ENCODE results near the gene FKBP3. TPM values are rescaled to one million over a fixed set of nuclear protein-coding genes. Genes with fewer than 3 reads are reported as not detected.

The FKBP3 gene
- total RNA-seq, 1 donor from 2014 or later: 33.0 TPM

DNA sequence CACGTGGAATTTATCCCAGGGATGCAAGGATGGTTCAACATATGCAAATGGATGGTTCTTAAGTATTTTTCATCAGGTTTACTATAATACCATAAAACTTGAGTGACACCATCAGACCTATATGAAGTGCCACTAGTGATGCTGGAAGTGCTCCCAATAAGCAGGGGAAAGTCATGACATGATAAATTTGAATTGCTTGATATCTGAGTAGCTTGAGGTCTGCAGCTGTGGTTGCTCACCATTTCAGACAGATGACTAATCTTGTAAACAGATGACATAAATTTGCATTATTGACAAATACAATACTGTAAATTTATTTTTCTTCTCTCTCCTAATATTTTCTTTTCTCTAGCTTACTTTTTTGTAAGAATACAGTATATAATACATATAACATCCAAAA lies 64.1 kb downstream of the FKBP3 start:
- ATAC-seq (no peak), DNase-seq (no peak)
- no peak overlapping the region for H3K4me3 ChIP-seq
- no peak overlapping the region for H3K27ac ChIP-seq
- TF ChIP-seq, protein P1, sequence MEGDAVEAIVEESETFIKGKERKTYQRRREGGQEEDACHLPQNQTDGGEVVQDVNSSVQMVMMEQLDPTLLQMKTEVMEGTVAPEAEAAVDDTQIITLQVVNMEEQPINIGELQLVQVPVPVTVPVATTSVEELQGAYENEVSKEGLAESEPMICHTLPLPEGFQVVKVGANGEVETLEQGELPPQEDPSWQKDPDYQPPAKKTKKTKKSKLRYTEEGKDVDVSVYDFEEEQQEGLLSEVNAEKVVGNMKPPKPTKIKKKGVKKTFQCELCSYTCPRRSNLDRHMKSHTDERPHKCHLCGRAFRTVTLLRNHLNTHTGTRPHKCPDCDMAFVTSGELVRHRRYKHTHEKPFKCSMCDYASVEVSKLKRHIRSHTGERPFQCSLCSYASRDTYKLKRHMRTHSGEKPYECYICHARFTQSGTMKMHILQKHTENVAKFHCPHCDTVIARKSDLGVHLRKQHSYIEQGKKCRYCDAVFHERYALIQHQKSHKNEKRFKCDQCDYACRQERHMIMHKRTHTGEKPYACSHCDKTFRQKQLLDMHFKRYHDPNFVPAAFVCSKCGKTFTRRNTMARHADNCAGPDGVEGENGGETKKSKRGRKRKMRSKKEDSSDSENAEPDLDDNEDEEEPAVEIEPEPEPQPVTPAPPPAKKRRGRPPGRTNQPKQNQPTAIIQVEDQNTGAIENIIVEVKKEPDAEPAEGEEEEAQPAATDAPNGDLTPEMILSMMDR (IDR thresholded peaks at IDR 0.05): no peak
- peaks cover 9% of the 10 kb centered on the region for H3K36me3 ChIP-seq
- H3K9me3 ChIP-seq: no peaks in the 10 kb centered on the region
- H3K27me3 ChIP-seq: no peaks in the 10 kb centered on the region
- intact Hi-C loops (cut with DNase I): no loop called here
- no peaks in the 10 kb centered on the region for H3K4me1 ChIP-seq

DNA sequence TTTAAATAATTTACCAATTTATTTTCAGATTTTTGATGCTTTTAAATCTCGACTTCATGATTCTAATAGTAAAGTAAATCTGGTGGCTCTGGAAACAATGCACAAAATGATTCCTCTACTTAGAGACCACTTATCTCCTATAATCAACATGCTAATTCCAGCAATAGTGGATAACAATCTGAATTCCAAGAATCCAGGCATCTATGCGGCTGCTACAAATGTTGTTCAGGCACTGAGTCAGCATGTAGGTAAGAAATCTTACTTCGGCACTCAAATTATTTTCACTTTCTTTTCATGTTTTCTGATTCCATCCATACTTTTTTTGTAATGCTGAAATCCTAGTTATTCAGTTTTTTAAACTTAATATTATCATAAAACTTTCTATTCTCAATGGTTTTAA lies 65.9 kb downstream of the FKBP3 start:
- no peak overlapping the region for H3K4me3 ChIP-seq
- peaks cover 6% of the 10 kb centered on the region for H3K36me3 ChIP-seq
- no peak overlapping the region for H3K27ac ChIP-seq
- DNase-seq: no peak
- no peaks in the 10 kb centered on the region for H3K9me3 ChIP-seq
- intact Hi-C loops (cut with DNase I): no loop called here
- no peaks in the 10 kb centered on the region for H3K27me3 ChIP-seq
- no peaks in the 10 kb centered on the region for H3K4me1 ChIP-seq
- TF ChIP-seq, protein P1 (IDR thresholded peaks at IDR 0.05): no peak
- ATAC-seq: no peak

DNA sequence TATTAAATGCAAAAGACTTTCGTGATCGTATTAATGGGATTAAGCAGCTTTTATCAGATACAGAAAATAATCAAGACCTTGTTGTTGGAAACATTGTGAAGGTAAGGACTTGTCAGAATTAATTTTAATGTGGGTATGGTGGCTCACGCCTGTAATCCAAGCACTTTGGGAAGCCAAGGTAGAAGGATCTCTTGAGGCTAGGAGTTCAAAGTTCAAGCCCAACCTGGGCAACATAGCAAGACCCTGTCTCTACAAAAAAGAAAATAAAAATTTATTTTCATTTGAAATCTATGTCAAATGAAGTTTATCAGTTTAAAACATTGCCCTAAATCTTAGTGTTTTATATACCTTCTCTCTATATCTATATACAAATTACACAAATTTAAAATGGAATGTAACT lies 67.6 kb downstream of the FKBP3 start:
- Histone ChIP-seq H3K36me3 (peaks cover 3% of the 10 kb centered on the region), H3K27ac (no peak overlapping the region), H3K9me3 (no peaks in the 10 kb centered on the region), H3K27me3 (no peaks in the 10 kb centered on the region), H3K4me1 (no peaks in the 10 kb centered on the region), H3K4me3 (no peak overlapping the region)
- no peak for DNase-seq
- TF ChIP-seq, protein P1 (IDR thresholded peaks at IDR 0.05): no peak
- no peak for ATAC-seq
- intact Hi-C loops (cut with DNase I): no loop called here

DNA sequence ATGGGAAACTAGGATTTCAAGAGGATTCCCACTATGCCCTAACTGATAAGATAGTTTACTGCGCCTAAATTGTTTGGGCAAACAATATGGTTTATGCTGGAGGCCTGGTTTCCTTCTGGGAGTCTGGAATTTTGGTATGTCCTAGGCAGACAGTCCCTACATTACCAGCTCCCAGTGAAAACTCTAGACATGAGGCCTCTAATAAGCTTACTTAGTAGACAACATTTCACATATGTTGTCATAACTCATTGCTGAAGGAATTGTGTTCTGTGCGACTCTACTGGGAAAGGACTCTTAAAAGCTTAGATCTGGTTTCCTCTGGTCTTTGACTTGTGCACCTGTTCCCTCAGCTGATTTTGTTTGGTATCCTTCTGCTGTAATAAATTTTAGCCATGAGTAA lies 68.3 kb downstream of the FKBP3 start:
- Histone ChIP-seq H3K4me3 (no peak overlapping the region), H3K36me3 (peaks cover 3% of the 10 kb centered on the region), H3K9me3 (no peaks in the 10 kb centered on the region), H3K27ac (no peak overlapping the region), H3K27me3 (no peaks in the 10 kb centered on the region), H3K4me1 (no peaks in the 10 kb centered on the region)
- DNase-seq (no peak), ATAC-seq (no peak)
- intact Hi-C loops (cut with DNase I): no loop called here
- TF ChIP-seq, protein P1 (IDR thresholded peaks at IDR 0.05): no peak

Other genes with a start within 250 kb of the FKBP3 start
- 12.4 TPM for gene KLHL28, start 172.5 kb downstream of the FKBP3 start, total RNA-seq
- 12.6 TPM for gene TOGARAM1, start 172.3 kb downstream of the FKBP3 start, total RNA-seq
- 31.3 TPM for gene PRPF39, start 50.4 kb downstream of the FKBP3 start, total RNA-seq
- 3.1 TPM for gene FANCM, start 1.4 kb upstream of the FKBP3 start, total RNA-seq
- gene MIS18BP1, start 118.7 kb upstream of the FKBP3 start, total RNA-seq: 32.3 TPM

All from upper lobe of right lung (tissue), 1 donor.